Activated CD4-positive, alpha-beta T cell treated with anti-CD3 and anti-CD28 coated beads, Interleukin-2, amount 50 U/mL, for 4 hours (primary cell): ENCODE results near the gene ITGA11.
"Not testable (repeated sequence)": the region's sequence is repeated elsewhere in the genome, so short reads cannot be mapped to it uniquely, and the experiment has no call there.

Experiments
- DNase-seq, 2 experiments: peaks; one replicate each; pipeline ENCODE4 v3.0.0-alpha.2; 2020

Gene ITGA11

GRCh38 chr15:68422403-68423145 lies 9.4 kb downstream of the ITGA11 start:
- not testable (repeated sequence) for DNase-seq

GRCh38 chr15:68421798-68422402 lies 10.1 kb downstream of the ITGA11 start:
- no peak for DNase-seq

DNA sequence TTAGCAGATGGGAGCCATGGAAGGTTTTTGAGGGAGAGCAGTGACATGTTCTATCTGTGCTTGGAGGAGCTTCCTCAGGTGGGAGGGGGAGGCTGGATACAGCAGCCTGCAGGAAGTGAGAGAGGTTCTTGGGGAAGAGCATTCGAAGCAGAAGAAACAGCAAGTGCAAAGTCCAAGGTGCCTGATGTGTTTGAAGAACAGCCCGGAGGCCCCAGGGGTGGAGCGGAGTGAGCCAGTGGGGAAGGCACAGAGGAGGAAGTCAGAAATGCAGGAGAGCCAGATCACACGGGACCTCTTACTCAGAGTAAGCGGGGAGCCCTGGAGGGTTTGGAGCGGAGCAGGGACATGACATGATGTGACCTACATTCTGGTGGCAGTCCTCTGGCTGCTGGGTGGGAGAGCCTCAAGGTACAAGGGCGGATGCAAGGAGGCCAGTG lies 10.8 kb downstream of the ITGA11 start:
- no peak for DNase-seq

DNA sequence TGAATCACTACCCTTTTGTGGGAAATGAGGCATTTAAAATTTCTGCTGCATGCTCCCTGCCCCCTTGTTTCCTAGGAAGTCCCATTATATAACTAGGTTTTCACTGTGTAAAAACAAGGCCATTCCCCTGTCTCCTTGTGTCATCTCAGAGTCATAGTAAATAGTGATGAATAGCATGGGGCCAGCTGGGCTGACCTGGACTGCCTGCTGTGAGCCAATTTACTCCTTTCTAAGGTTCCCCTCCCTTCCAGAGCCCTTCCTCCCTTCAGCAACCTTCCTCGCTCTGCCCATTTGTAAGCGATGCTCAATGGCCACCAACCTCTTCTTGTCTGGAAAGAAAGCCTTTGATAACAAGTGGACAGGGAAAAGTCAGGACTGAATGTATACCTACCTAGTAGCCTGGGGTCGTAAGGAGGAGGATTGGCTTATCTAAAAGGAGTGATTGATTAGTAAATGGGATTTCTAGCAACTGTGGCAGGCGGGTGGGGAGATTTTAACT lies 11.7 kb downstream of the ITGA11 start:
- DNase-seq = no peak

GRCh38 chr15:68419301-68420175 lies 12.4 kb downstream of the ITGA11 start:
- DNase-seq = no peak

DNA sequence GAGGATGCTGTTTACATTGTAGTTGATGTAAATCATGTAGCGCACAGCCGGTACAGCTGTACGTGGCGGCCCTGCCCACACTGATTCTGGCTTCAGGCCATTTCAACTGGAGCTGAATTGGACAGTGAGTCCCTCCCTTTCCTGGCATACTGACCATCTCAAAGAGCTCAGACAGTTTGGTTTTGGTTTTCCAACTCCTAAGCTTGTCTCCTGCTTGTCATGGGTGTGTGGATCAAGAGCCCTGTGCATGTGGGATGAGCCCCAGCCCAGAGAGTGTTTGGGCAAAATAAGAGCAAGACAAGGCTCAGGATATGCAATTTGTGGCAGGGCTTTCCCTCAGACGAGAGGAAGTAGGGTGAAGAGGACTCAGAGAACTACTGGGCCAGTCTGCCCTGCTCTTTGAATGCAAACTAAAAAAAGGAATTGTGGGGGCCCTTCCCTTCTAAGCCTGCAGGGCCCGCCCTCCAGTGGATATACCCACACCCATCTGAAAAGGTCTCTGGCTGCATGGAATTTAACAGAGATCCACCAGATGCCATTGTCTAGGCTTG lies 13.3 kb downstream of the ITGA11 start:
- no peak for DNase-seq

GRCh38 chr15:68417897-68418296 lies 14.1 kb downstream of the ITGA11 start:
- no peak for DNase-seq

DNA sequence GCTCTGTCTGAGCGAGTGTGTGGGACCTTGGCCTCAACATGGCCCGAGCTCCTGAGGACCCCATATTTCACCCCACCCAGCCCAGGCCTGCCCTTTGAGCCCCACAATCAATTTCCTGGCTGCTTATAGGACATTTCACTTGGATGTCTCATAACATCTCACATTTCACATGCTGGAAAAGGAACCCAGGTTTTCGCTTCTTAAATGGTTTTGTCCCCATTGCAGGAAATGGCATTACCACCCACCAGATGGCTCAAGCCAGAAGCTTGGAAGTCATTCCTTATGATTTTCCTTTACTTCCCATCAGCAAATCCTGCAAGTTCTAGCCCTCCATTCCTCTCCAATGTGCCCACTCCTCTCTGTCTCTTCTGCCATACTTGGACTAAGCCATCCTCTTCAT lies 14.9 kb downstream of the ITGA11 start:
- no peak for DNase-seq

- DNase-seq = no peak
Measured at GRCh38 chr15:68416158-68416535, 15.8 kb downstream of the ITGA11 start.

DNA sequence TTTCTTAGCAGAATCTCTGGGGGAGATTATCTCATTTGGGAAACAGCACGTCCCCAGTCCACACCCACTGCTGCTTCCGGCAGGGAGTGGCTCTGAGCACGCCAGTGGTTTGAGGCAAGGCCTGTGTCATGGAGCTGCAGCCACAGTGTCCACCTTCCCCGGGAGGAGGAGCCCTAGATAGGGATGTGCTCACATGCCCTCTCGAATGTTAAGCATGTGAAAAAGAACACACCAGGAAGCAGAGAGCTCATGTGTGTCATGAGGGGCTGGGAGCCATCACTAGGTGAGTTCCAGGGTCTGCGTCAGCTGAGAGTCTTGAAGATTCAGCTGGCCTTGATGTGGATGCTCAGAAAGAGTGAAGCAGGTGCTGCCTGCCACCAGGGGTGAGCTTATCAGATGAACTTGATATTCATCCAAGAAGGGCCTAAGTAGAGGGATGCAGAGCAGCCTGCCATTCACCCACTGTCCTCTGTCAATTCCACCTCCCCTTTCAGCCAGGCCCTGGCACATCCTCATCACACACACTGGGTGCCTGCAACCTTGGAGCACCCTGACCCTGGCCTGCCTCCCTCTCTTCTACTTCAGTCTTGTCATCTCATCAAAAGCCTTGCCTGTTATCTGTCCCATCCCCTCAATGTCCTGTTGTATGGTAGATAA lies 16.3 kb downstream of the ITGA11 start:
- DNase-seq = no peak

DNA sequence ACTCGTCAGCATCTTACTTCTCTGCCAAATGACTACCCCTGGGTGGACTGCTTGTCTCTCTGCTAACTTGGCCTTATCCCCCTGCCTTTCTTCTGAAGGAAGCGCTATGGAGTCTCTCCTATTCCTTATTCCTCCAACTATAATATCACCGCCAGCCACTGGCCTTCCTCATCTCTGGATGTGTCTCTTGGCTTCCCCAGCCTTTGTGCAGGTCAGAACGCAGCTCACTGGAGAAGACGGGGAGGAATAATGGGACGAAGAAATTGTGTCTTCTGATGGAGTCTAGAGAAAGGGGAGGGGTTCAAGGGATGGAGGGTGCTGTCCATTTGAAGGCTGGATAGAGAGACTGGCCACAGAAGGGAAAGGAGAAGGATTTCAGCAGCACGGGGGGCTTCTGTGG lies 16.9 kb downstream of the ITGA11 start:
- no peak for DNase-seq

GRCh38 chr15:68414591-68414990 lies 17.4 kb downstream of the ITGA11 start:
- DNase-seq = no peak

- no peak for DNase-seq
Measured at GRCh38 chr15:68414206-68414555, 17.8 kb downstream of the ITGA11 start.

DNA sequence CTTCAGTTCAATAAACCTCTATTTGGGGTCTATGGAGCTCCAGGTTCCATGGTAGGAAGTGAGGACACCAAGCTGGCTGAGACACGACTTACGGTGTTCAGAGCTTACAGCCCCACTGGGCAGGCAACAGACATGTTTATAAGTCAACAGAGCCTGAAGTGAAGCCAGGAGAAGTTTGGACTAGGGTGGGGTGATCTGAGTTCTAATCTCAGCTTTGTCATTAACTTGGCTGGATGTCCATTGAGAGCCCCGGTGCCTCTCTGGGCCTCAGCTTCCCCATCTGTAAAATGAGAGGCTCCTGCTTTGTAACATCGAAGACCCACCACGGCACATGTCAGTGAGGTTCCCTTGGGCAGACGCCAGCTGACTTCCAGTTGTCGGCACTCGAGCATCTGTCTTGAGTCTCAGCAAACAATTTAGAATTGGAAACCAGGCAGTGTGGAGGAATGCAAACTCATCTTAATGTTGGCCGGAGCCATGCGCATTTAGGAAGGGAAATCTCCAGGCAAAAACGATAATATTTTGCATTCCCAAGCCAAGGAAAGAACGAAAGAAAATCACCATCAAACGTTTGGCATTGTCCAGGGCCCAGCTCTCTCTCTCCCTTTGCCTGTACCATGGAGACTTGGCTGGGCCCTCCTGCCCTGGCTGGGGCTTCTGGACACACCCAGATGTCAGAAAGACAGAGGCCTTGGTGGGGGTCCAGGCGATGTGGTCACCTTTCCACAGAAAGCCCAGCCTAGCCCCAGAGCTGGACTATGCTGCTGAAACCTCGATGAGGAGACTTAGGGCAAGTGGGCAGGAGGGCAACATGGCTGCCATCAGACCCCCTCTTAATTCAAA lies 18.4 kb downstream of the ITGA11 start:
- DNase-seq = no peak

- DNase-seq = no peak
Measured at GRCh38 chr15:68412218-68412617, 19.7 kb downstream of the ITGA11 start.

DNA sequence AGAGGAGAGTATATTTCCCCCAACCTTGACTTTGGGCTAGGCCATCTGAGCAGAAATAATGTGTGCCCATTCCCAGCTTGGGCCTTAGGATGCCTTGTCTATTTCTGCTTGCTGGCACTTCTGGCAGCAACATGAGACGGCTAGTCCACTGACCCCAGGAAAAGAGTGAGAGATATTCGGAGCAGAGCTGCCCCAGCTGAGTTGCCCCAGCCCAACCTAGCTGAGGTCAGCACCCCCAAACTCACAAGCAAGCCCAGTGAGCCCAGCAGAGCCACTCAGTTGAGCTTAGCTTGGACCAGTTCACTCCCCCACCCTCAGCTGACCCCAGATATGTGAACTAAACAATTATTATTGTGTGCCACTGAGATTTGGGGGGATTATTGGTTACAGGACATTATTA lies 20.2 kb downstream of the ITGA11 start:
- DNase-seq = no peak

DNA sequence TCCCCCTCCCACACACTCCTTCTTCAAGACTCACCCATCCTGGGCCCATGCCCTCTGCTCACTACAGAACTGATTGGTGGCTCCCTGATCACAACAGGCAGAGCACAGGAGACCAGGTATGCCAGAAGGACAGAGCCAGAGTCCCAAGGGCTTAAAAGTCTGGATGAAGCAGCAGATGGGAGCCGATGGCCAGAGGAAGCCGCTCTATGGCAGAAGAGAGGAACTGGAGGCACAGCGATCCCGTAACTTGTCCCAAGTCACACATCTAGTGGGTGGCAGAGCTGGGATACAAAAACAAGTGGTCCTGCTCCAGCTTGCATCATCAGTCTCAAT lies 20.7 kb downstream of the ITGA11 start:
- DNase-seq = no peak

DNA sequence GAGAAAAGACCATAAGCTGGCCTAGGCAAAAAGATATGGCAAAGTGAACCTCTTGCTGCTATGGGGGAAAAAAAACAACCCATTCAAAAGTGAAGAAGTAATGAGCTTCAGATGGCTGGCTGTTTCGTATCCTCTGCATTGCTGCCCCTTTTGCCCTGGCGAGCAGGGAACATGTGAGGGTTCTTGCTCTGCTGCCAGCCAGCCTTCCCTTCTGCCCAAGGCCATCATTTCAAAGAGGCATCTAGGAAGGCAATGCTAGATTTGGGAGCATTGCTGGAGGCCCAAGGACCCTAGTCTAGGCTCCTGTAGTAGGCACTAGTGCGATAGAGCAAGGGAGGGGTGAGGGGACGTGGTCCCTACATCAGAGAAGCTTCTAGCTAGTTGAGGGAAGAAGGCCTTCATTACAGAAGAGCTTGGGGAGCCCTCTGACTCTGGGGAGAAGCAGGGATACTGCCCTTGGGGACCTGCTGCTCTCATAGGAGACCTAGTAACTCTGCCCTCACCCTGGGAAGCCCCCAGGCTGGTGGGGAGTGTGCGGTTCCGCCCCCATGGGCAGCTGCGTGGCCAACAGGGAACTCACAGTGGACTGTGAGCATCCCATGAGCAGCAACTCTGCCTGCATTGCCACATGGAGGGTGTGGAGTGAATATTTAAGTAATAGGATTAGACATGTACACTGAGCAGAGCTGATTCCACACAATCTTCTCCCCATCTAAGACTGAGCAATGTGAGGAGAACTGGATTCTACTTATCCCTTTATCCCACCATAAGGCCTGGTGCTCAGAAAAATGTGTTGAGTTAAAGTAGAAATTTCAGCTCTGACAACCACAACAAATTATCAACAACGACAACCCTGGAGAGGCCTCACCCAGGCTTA lies 21.3 kb downstream of the ITGA11 start:
- no peak for DNase-seq

DNA sequence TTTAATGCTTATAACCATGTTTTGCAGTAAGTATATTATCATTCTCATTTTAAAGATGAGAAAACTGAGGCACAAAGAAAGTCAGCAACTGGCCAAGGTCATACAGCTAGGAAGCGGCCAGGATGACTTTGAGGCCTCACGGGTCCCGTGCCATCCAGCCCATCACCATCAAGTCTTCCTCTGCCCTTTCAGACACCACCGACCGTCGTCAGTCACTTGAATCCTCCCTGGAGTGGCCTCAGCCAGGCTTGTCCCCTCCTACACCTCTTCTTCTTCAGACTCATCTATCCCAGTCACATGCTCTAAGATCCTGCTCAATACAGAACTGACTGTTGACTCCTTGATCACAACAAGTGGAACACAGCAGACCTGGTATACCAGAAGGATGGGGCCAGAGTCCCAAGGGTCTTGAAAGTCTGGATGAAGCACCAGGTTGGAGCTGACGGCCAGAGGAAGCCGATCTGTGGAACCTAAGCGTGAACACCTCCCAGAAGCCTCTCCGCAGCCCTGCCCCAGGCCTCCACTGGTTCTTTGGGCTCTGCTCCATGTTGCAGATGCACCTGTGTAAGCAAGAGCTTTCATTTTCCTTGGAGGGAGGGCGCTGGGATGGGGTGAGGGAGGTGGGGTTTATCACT lies 22.1 kb downstream of the ITGA11 start:
- DNase-seq = no peak

DNA sequence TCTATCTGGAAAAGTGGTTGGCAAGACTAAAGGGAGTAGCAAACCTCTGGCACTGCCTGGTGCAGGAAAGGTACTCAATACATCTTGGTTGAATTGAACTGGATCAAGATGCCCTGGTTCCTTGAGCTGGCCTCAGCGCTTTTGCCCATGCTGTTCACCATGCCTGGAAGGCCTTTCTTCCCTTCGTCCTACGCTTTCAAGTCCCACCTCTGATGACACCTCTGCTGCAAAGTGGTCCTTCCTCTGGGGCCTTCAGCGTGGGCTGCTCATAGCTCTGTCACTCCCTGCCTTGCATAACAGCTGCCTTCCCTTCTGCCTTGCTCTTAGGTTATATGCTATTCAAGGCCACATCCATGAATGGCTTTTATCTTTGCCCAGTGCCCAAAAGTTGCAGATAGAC lies 23.0 kb downstream of the ITGA11 start:
- DNase-seq = no peak
